ENCODE data around the gene ELAPOR2. TPM values are rescaled to one million over a fixed set of nuclear protein-coding genes. Genes with fewer than 3 reads are reported as not detected.

The ELAPOR2 gene
- total RNA-seq, 1 donor from 2014 or later: 39.8 TPM

DNA sequence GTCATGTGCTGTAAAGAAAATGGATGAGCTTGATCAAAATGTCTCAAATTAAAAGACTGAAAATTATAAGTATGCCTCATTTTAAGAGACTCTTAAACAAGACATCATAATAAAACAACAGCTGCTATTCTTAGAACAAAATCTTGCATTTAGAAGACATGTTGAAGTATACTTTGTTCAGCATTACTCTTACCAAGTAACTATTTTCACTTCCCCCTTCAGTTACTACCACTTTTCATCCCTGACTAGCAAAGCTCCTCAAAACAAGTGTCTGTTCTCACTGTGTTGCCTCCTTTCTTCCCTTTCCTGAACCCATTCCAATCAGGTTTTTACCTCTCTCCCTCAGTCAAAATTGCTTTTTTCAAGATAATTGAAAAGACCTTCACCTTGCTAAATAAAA, 31.6 kb downstream of the ELAPOR2 start:
- no peak for DNase-seq (ENCODE audit: extremely low spot score, unreplicated experiment)
- peaks cover 4% of the 10 kb centered on the region for H3K36me3 Mint-ChIP-seq
- no peaks in the 10 kb centered on the region for H3K27me3 Mint-ChIP-seq
- no peak for TF ChIP-seq CTCF (conservative IDR thresholded peaks at IDR 0.05)
- H3K9me3 Mint-ChIP-seq: no peaks in the 10 kb centered on the region
- peaks cover 9% of the 10 kb centered on the region for H3K4me1 Mint-ChIP-seq (ENCODE audit: unreplicated experiment)
- H3K4me3 Mint-ChIP-seq: no peak overlapping the region
- no peak overlapping the region for H3K27ac Mint-ChIP-seq

DNA sequence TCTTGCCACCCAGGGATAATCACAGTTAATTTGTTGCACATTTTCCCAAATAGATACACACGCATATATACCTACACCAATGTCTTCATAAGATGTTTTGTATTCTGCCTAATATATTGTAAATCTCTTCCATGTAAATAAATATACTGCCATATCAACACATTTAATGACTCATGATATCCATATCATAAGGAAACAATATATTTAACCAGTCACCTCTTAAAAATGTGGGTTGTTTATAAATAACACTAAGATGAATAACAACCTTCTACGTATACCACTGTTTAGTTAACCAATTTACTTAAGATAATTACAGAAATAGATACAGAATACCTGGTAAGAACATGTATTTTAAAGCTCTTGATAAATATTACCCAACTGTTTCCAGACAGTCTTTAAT, 38.2 kb downstream of the ELAPOR2 start:
- H3K4me1 Mint-ChIP-seq (ENCODE audit: unreplicated experiment): no peaks in the 10 kb centered on the region

GRCh38 chr7:87016606-87017005, 42.8 kb downstream of the ELAPOR2 start:
- H3K27ac Mint-ChIP-seq: no peak overlapping the region
- TF ChIP-seq CTCF (conservative IDR thresholded peaks at IDR 0.05): no peak

More for the DNA sequence above, 38.2 kb downstream of the ELAPOR2 start:
- DNase-seq (ENCODE audit: extremely low spot score, unreplicated experiment): no peak
- H3K4me3 Mint-ChIP-seq: no peak overlapping the region
- no peak for TF ChIP-seq CTCF (conservative IDR thresholded peaks at IDR 0.05)
- no peaks in the 10 kb centered on the region for H3K27me3 Mint-ChIP-seq
- H3K36me3 Mint-ChIP-seq: no peaks in the 10 kb centered on the region
- H3K9me3 Mint-ChIP-seq: no peaks in the 10 kb centered on the region
- H3K27ac Mint-ChIP-seq: no peak overlapping the region

DNA sequence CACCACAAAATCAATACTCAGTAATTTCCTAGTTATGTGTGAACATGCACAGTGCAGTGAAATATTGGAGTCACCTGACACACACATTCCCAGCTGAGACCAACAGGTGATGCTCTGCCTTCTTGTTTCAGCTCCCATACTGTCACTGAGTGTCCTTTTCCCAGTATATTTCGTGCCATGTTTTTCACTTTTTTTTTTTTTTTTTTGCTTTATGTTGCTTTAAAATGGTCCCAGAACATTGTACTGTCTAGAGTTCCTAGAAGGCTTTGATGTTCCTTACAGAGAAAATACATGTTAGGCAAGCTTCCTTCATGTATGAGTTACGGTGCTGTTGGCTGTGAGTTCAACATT, 45.6 kb downstream of the ELAPOR2 start:
- no peaks in the 10 kb centered on the region for H3K27me3 Mint-ChIP-seq
- H3K27ac Mint-ChIP-seq: no peak overlapping the region
- H3K36me3 Mint-ChIP-seq: no peaks in the 10 kb centered on the region
- no peak for DNase-seq (ENCODE audit: extremely low spot score, unreplicated experiment)
- H3K9me3 Mint-ChIP-seq: no peaks in the 10 kb centered on the region
- no peak overlapping the region for H3K4me3 Mint-ChIP-seq
- TF ChIP-seq CTCF (conservative IDR thresholded peaks at IDR 0.05): no peak
- no peaks in the 10 kb centered on the region for H3K4me1 Mint-ChIP-seq (ENCODE audit: unreplicated experiment)

More at GRCh38 chr7:87016606-87017005, 42.8 kb downstream of the ELAPOR2 start:
- Mint-ChIP-seq H3K36me3 (no peaks in the 10 kb centered on the region), H3K9me3 (no peaks in the 10 kb centered on the region), H3K4me3 (no peak overlapping the region), H3K27me3 (no peaks in the 10 kb centered on the region), H3K4me1 (ENCODE audit: unreplicated experiment) (no peaks in the 10 kb centered on the region)
- no peak for DNase-seq (ENCODE audit: extremely low spot score, unreplicated experiment)

DNA sequence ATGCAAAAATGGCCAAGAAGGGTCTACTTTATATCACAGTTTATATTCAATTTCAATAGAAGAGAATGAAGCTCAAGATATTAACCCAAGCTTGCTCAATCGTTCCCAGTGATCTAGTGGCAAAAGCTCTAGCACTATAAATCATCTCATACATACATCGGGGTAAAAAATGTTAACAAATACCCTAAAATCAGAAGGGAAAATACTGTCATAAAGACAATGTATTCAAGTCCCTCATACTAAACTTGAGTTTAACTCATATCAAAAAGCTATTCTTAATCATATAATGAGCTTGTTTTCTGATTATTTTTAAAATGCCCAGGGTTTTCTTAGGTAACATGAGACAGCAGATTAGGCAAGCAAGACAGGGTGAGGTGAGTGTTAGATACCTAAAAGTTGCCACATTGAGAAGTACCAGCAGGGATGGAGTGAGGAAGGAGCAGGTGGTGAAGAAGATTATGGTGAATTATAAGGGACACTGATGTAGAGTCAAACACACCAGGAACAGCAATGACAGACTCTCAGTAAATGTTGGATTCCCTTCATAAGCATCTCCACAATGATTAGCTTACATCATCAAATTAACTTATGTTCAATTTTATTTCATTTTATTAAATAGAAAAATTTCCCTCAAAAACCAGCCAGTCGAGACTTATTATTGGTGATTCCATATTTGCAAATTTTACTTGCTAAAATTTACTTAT, 46.2 kb downstream of the ELAPOR2 start:
- no peak for TF ChIP-seq CTCF (conservative IDR thresholded peaks at IDR 0.05)
- Mint-ChIP-seq H3K4me3 (no peak overlapping the region), H3K27ac (no peak overlapping the region)

More for the DNA sequence above, 46.2 kb downstream of the ELAPOR2 start:
- no peaks in the 10 kb centered on the region for H3K9me3 Mint-ChIP-seq
- DNase-seq (ENCODE audit: extremely low spot score, unreplicated experiment): no peak
- H3K36me3 Mint-ChIP-seq: no peaks in the 10 kb centered on the region
- H3K4me1 Mint-ChIP-seq (ENCODE audit: unreplicated experiment): no peaks in the 10 kb centered on the region
- H3K27me3 Mint-ChIP-seq: no peaks in the 10 kb centered on the region

Other genes starting within 250 kb of the ELAPOR2 start
- 67.7 and 103 TPM in 2 replicates for gene DMTF1, start 92.8 kb upstream of the ELAPOR2 start, total RNA-seq (ENCODE audit: low replicate concordance)
- 19.0 and 20.1 TPM in 2 replicates for gene TMEM243, start 160.1 kb upstream of the ELAPOR2 start, total RNA-seq (ENCODE audit: low replicate concordance)

All from type B pancreatic cell (in vitro differentiated cells).